ENCODE measurements around the gene UMODL1. TPM values are rescaled to one million over a fixed set of nuclear protein-coding genes. Genes with fewer than 3 reads are reported as not detected.

UMODL1 gene
- total and polyA plus RNA-seq, 10 of the 15 experiments (the other 5 are each of a cell fraction or from before 2014, with no cell fraction given): 0.01 to 0.11 (median 0.03) TPM; not detected in 5

- TF ChIP-seq SREBF2 (IDR thresholded peaks at IDR 0.05; ENCODE audit: low read length) (no peak), YY1 (IDR thresholded peaks at IDR 0.05; ENCODE audit: low read depth, low read length) (no peak), SREBF1 (IDR thresholded peaks at IDR 0.05; ENCODE audit: low read length) (no peak), PKNOX1 (IDR thresholded peaks at IDR 0.05) (no peak), ASH2L (IDR thresholded peaks at IDR 0.05; ENCODE audit: borderline replicate concordance, low read depth) (no peak), IRF3 (IDR thresholded peaks at IDR 0.05) (no peak), RELA (IDR thresholded peaks at IDR 0.05; ENCODE audit: borderline replicate concordance, partially characterized antibody) (no peak)
These were observed 3.4 kb upstream of the UMODL1 start (continued) for GRCh38 chr21:42067531-42068255.

GRCh38 chr21:42068256-42068545, 2.9 kb upstream of the UMODL1 start:
- CTCF ChIA-PET: interaction anchor here (0.6 kb wide), 1 partner anchor 40 kb away, joined by 3 read pairs; no protein-coding TSS in a partner anchor
- no peak overlapping the region for H2AFZ ChIP-seq (ENCODE audit: control insufficient read depth, low read depth, low read length)
- no peak overlapping the region for H3K9ac ChIP-seq (ENCODE audit: control insufficient read depth, insufficient read depth, low read length)
- no peaks in the 10 kb centered on the region for H3K36me3 ChIP-seq (ENCODE audit: control insufficient read depth in 2 of 2, insufficient read depth in 2 of 2, low read length in 1 of 2)
- H3K79me2 ChIP-seq (ENCODE audit: control insufficient read depth, insufficient read depth, low read length): no peaks in the 10 kb centered on the region
- H4K20me1 ChIP-seq (ENCODE audit: control insufficient read depth, insufficient read depth): no peaks in the 10 kb centered on the region
- BruUV-seq (replicated peaks): no TSS peak
- WGBS (ENCODE audit: insufficient coverage, insufficient replicate concordance, low lambda C conversion rate, missing lambda C conversion rate): 70% methylated on average over 6 of the region's 6 CpGs
- no peak for TF ChIP-seq ZNF274 (IDR thresholded peaks at IDR 0.05; ENCODE audit: insufficient read depth, insufficient read length)
- TF ChIP-seq, protein P1, sequence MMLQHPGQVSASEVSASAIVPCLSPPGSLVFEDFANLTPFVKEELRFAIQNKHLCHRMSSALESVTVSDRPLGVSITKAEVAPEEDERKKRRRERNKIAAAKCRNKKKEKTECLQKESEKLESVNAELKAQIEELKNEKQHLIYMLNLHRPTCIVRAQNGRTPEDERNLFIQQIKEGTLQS (IDR thresholded peaks at IDR 0.05; ENCODE audit: borderline replicate concordance, extremely low read depth, low read depth, low read length): no peak
- TF ChIP-seq NR2F1 (conservative IDR thresholded peaks at IDR 0.05): no peak
- TF ChIP-seq BMI1 (IDR thresholded peaks at IDR 0.05; ENCODE audit: borderline replicate concordance): no peak
- H3K4me1 ChIP-seq (ENCODE audit: control insufficient read depth, insufficient read depth, low read length): peaks cover 29% of the 10 kb centered on the region
- intact Hi-C loops (cut with micrococcal nuclease; ENCODE audit: unreplicated experiment) (no loop called here), in situ Hi-C loops (cut with MboI) (no loop called here)
- H3K27me3 ChIP-seq (replicated peaks in 1 of 2; ENCODE audit: control insufficient read depth in 2 of 2, insufficient read depth in 2 of 2, low read length in 1 of 2): peaks cover 0 to 2% of the 10 kb centered on the region in 2 experiments; a peak in 1 of 4 replicates
- FAIRE-seq (no peak), DNase-seq (ENCODE audit: low read depth, low spot score) (no peak), ATAC-seq (no peak)
- no peaks in the 10 kb centered on the region for H3K9me3 ChIP-seq (replicated peaks; ENCODE audit: control insufficient read depth, insufficient read depth, low read length)
- RAD21 ChIA-PET (ENCODE audit: unreplicated experiment): no interaction called here
- H3K27ac ChIP-seq (ENCODE audit: control insufficient read depth, insufficient read depth): no peak overlapping the region
- POLR2A ChIA-PET: no interaction called here
- SMC1A ChIA-PET (ENCODE audit: uncharacterized antibody, unreplicated experiment): no interaction called here
- no peak overlapping the region for H3K4me3 ChIP-seq
- no peak overlapping the region for H3K4me2 ChIP-seq (ENCODE audit: control insufficient read depth, insufficient read depth)

All from GM12878 (cell line).